ENCODE measurements around the gene FOXL3.
"Not testable (repeated sequence)": the region's sequence is repeated elsewhere in the genome, so short reads cannot be mapped to it uniquely, and the experiment has no call there.

FOXL3 gene

DNA sequence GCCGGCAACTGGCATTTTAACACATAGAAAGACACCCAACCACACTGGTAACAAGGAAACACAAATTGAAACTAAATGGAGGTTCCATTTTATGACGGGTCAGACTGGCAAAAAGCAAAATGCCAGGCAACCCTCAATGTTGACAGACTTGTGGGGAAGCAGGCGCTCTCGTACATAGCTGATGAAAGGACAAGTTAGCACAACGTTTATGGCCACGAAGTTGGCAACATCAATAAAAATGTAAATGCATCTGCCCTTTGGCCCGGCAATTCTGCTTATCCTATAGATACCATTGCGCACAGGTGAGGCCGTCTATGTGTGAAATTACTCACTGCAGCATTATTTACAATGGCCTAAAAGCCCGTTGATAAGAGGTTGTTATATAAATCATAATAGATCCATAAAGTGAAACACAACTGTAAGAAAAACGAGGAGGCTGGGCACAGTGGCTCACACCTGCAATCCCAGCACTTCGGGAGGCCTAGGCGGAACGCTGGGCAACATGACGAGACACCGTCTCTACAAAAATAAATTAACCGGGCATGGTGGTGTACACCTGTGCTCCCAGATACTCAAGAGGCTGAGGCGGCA lies 39.8 kb downstream of the FOXL3 start:
- TF ChIP-seq ZNF274 (IDR thresholded peaks at IDR 0.05; ENCODE audit: low read depth, low read length) = no peak
- H3K4me3 ChIP-seq (ENCODE audit: low read length) = no peak overlapping the region

DNA sequence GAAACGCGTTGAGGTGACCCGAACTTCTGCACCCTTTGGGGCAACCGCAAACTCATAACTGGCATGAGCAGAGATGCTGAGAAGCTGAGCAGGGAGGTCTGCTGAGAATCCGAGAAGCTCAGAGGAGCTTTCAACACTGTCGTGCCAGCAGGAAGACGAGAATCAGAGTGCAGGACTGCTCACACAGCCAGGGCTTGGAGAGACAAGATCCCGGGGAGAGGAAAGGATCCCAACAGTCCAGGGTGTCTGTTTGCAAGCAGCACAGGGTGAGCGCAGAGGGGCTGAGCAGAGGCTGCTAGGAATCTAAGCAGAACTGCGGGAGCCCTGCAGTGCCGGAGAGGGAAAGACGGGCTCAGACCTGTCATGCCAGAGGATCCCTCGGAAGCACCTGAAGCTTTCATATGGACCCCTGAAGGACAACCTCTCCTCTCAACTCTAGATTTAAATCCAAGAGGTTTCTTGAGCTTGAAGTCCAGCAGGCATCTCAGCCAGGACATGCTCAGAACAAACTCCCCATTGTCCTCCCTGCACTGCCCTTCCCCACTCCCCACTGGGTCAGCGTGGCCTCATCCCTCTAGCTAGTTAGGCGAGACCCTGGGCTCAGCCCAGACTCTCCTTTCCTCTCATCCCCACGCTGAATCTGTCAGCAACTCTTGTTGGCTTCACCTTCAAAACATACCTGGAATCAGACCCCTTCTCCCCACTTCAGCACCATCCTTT lies 40.7 kb downstream of the FOXL3 start:
- no peak for TF ChIP-seq ZNF274 (IDR thresholded peaks at IDR 0.05; ENCODE audit: low read depth, low read length)
- no peak overlapping the region for H3K4me3 ChIP-seq (ENCODE audit: low read length)

DNA sequence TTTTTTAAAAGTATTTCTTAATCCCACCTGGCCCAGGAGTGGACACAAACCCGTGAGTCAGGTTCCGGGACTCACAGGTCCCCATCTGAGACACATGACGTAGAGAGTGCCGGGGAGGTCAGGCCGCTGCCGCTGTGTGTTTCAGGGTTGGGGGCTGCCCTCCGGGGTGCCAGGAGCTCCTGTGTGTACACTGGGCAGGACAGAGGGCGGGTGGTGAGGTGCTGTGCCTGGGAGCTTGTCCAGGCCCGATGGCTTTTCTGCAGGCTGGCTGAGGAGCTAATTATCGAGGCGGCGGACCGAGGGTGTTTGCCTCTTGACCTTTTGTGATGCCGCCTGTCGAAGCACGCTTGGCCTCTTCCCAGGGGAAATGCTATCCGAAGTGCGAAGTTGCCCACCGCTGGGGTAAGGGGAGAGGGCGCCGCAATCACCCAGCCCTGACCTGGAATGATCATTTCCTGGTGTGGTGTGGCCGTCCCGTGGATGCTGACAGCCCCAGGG lies 42.1 kb downstream of the FOXL3 start:
- no peak for TF ChIP-seq ZNF274 (IDR thresholded peaks at IDR 0.05; ENCODE audit: low read depth, low read length)
- H3K4me3 ChIP-seq (ENCODE audit: low read length) = no peak overlapping the region

DNA sequence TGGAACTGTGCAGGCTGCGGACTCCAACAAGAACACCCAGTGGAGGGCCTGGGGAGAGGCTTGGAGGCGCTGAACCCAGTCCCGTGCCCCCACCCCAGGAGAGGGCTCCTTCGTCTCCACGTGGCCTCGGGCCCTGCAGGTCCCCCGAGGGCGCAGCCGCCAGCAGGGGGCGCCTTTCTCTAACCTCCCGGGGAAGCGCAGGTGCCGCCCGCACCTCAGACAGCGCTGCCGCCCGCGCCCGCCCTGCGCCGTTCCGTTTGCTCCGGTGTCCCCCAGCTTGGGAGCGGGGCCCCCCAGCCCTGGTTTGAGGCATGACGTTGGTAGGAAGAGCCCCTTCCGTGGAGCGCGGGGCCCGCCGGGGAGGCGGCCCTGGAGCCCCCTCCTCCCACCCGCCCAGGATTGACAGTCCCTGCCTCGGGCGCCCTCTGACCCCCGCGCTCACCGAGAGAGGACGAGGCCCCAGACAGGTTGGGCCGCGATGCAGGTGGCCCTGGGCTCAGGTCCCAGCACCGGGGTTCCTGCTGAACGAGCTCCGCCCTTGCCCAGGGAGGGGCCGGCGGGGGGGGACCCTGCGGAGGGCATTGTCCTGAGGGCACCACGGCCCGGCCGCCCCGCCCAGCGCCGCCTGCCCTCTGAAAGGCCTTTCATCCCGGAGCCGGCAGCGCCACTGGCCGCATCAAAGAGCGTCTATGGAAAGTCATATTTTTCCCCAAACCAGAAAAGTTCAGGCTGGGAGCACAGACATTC lies 42.8 kb downstream of the FOXL3 start:
- TF ChIP-seq ZNF274 (IDR thresholded peaks at IDR 0.05; ENCODE audit: low read depth, low read length) = no peak
- no peak overlapping the region for H3K4me3 ChIP-seq (ENCODE audit: low read length)

DNA sequence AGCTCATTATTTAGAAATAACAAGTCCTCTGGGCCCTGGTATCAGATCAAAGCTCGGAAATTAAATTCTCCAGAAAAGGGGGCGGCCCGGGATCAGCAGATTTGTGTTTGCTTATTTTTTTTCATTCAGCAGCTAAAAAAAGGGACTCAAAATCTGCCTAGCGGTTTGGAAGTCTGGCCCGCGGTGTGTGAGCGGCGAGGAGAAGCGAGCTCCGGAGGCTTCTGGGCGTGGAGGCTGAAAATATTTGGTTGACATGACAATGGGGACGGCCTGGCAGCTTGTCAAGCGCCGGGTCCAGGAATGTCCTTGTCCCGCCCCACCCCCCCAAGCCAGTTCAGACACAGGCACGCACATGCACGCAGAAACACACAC lies 43.4 kb downstream of the FOXL3 start:
- no peak for TF ChIP-seq ZNF274 (IDR thresholded peaks at IDR 0.05; ENCODE audit: low read depth, low read length)
- no peak overlapping the region for H3K4me3 ChIP-seq (ENCODE audit: low read length)

DNA sequence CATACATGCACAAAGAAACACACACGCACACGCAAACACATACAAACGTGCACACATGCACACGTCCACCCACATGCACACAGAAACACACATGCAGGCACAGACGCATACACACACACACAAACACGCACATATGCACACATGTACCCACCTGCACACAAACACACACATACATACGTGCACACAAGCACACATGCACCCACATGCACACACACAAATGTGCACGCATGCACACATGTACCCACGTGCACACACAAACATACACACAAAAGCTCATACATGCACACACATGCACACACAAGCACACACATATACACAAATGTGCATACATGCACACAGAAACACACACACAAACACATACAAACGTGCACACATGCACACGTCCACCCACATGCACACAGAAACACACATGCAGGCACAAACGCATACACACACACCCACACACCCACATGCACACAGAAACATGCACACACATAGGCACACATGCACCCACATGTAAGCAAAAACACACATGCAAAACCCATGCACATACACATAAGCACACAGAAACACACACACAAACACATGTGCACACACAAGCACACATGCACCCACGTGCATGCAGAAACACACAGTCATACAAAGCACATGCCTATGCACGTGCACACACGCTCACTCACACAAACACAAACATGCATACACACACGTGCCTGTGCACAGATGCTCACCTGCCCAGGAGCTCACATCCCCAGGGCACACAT lies 44.8 kb downstream of the FOXL3 start:
- H3K4me3 ChIP-seq (ENCODE audit: low read length) = no peak overlapping the region
- no peak for TF ChIP-seq ZNF274 (IDR thresholded peaks at IDR 0.05; ENCODE audit: low read depth, low read length)

DNA sequence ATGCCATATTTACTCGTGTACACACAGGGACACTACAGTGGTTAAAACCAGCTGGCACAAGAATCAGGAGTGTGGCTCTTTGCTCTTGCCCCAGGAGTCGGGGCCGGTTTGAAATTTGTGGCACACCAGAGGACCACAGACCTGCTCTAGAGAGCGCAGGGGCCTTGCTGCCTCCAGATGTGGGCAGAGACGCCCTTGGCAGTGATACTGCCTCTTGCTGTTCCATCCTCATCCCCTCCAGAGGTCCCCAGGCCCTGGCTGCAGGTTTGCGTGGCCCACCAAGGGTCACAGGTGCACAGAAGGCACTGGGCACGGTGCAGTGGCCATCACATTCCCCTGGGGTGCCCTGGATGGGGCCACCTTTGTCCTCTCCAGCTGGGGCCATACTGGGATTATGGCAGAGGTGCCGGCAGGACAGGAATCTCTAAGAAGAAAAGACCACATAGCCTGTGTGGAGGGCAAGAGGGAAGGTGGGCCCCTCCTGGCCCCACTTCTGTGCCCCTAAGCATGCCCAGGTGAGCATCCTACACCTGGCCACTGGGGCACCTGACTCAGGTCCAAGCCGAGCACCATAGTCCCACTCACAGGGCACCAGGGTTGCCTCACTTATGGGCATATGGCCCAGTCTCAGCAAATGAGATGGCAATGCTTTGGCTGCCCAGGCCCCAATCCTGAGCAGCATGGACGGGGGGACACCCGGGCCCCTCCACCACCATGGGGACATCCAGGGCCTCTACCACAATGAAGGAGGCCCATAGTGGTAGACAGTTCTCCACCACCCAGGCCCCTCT lies 45.6 kb downstream of the FOXL3 start:
- no peak overlapping the region for H3K4me3 ChIP-seq (ENCODE audit: low read length)
- TF ChIP-seq ZNF274 (IDR thresholded peaks at IDR 0.05; ENCODE audit: low read depth, low read length) = no peak

DNA sequence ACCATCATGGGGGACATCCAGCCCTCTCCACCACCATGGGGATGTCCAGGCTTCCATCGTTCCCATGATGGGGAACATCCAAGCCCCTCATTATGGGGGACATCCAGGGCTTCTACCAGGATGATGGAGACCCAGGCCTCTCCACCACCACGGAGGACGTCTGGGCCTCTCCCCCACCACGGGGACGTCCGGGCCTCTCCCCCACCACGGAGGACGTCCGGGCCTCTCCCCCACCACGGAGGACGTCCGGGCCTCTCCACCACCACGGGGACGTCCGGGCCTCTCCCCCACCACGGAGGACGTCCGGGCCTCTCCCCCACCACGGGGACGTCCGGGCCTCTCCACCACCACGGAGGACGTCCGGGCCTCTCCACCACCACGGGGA lies 46.2 kb downstream of the FOXL3 start:
- not testable (repeated sequence) for H3K4me3 ChIP-seq (ENCODE audit: low read length)

DNA sequence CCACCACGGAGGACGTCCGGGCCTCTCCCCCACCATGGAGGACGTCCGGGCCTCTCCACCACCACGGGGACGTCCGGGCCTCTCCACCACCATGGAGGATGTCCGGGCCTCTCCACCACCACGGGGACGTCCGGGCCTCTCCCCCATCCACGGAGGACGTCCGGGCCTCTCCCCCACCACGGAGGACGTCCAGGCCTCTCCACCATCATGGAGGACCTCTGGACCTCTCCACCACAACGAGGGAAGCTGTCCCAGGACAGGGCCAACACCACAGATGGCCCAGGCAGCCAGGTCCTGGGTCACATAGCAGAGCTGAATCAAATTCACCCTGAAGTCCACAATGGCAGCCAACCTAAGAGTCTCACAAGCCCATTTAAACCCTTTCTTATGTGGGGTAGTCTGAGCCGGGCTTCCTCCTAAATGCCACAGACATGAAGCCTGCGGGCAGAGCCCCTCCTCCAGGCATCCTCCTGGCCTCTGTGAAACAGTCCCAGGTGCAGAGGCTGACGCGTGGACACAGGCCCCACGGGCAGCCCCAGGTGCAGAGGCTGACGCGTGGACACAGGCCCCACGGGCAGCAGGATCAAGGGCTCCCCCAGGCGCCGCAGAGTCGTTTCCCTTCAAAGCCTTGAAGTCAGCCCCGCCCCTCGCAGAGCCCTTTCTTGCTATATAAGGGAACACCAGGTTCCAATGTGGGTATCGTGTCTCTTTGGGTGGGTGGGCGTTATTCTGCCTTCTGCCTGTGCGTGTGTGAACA lies 47.0 kb downstream of the FOXL3 start:
- no peak overlapping the region for H3K4me3 ChIP-seq (ENCODE audit: low read length)
- no peak for TF ChIP-seq ZNF274 (IDR thresholded peaks at IDR 0.05; ENCODE audit: low read depth, low read length)

DNA sequence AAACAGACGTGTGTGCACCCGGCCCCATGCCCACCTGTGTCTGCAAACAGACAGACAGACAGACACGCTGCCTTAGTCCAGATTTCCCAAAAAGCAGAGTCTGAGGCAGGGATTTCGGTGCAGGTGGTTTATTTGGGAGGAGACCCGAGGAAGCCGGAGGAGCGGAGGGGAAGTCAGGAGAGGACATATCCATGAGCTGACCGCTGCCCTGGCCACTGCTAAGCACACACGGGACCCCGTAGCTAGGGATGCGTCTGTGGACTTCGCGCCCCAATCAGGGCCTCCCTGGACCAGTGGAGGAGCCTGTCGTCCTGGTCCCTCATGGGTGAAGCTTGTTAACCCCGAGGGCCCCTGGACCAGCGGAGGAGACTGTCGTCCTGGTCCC lies 47.6 kb downstream of the FOXL3 start:
- H3K4me3 ChIP-seq (ENCODE audit: low read length) = no peak overlapping the region
- TF ChIP-seq ZNF274 (IDR thresholded peaks at IDR 0.05; ENCODE audit: low read depth, low read length) = no peak

DNA sequence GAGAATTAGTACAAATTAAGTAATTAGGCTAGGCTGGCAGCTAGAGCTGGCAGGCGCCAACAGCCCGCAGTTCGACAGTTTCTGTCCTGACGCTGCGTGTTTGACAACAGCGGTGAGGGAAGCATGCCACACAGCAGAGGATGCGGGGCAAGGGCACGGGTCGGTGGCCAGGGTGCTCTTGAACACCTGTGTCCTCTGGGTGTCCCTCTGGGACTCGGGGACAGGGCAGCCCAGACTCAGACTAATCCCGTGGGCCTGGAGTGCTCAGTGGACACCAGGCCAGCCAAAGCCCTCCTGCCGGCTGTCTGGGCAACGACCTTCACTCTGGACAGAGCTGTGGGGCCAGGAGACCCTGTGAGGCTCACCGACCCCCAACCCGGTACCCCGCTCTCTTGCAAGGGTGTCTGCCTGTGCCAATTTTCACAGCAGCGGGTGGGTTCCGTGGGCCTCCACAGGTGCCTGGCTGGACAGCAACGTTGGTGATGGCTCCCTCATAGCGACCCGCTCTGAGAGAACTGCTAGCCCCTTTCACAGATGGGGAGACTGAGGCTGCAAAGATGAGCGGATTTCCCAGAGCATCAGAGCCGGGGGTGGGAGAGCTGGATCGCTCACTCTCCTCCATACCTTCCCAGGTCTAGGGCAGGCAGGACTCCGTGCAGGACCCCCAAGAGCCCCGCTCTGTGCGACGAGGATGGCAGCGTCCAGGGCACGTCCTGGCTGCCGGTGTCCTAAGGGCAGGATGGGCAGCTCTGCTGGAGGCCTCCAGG lies 48.5 kb downstream of the FOXL3 start:
- TF ChIP-seq ZNF274 (IDR thresholded peaks at IDR 0.05; ENCODE audit: low read depth, low read length) = no peak
- no peak overlapping the region for H3K4me3 ChIP-seq (ENCODE audit: low read length)

DNA sequence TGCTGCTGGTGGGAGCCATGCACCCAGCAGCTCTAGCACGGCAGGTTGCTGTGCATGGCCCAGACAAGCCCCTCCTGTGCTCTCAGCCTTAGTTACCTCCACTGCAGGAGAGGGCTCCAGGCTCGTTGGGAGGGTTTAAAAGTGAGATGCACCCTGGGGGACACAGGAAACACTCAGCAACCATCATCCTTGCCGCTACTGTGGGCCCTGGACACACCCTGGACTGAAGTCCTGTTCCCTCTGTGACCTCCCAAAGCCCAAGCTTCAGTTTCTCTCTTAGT lies 49.0 kb downstream of the FOXL3 start:
- TF ChIP-seq ZNF274 (IDR thresholded peaks at IDR 0.05; ENCODE audit: low read depth, low read length) = no peak
- no peak overlapping the region for H3K4me3 ChIP-seq (ENCODE audit: low read length)

DNA sequence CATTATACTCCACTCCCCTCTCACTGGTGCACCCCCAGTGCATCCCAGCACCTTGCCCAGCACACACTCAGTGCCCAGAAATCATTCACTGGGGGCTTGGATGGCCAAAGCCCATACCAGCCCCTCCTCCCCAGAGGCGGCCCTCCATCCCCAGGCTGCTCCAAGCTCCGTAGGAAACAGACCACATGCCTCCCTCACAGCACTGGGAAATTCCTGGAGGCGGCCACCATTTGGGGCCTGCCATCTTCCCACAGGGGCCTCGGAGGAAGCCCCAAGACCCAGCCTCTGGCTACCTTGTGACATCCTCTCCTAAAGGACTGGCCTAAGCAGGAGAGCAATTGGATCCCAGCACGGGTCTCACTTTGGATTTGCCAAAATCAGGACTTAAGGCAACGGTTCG lies 49.7 kb downstream of the FOXL3 start:
- TF ChIP-seq ZNF274 (IDR thresholded peaks at IDR 0.05; ENCODE audit: low read depth, low read length) = no peak
- no peak overlapping the region for H3K4me3 ChIP-seq (ENCODE audit: low read length)

All from GM08714 (cell line).